HepG2 (cell line): ENCODE results near the gene MTTP. TPM values are rescaled to one million over a fixed set of nuclear protein-coding genes. Genes with fewer than 3 reads are reported as not detected.

Experiments used
- ATAC-seq: fragments of 200-7000 bp; cut with Tn5 transposase; 3 replicates; pipeline ENCODE4 v1.9.1; 2020; ENCODE audit warnings: mild to moderate bottlenecking, moderate library complexity
- BruUV-seq: library from RNA; stranded (reverse); fragments of 400-500 nt; replicated peaks from 2 replicates; lab custom pipeline; 2021; lab: Mats Ljungman, UMichigan
- CTCF ChIA-PET: fragments of 300-600 bp; formaldehyde crosslinking; extraction: SDS; loops from one replicate; lab custom pipeline; 2021; ENCODE audit warnings: low total read pairs, inconsistent platforms, low intra/inter-chr PET ratio; lab: Yijun Ruan, JAX
- POLR2A ChIA-PET: fragments of 350-600 bp; sonication (Branson Sonifier 250); formaldehyde crosslinking; loops from one replicate; lab custom pipeline; 2020; ENCODE audit warnings: antibody characterized with exemption, inconsistent platforms; lab: Yijun Ruan, JAX
- DNase-seq: peaks from one replicate; pipeline ENCODE4 v3.0.0-alpha.2; 2015; ENCODE audit warnings: low spot score
- FAIRE-seq: peaks from 3 replicates; lab custom pipeline; 2011; peaks lifted over from hg19 to GRCh38; lab: Jason Lieb, UNC
- H2AFZ ChIP-seq: one replicate; pipeline ENCODE4 v1.6.1; 2011; ENCODE audit warnings: low read length, inconsistent platforms
- H3K27ac ChIP-seq: fragments of 300-600 bp; 3 replicates; pipeline ENCODE4 v1.8.0; 2011; ENCODE audit warnings: mixed run types, mild to moderate bottlenecking, mixed read lengths, low read length, inconsistent platforms; ENCODE audit not compliant: insufficient read depth; ENCODE audit errors: extremely low read length
- H3K27me3 ChIP-seq, 2 experiments: fragments of 200-600 bp in 1 of 2; 2 replicates in 1 of 2; 3 replicates in 1 of 2; pipeline versions ENCODE4 v1.6.0 to v1.8.0; 2011; ENCODE audit warnings: low read length in 2 of 2, mild to moderate bottlenecking in 2 of 2, moderate library complexity in 2 of 2, inconsistent platforms in 1 of 2; ENCODE audit not compliant: insufficient read depth in 2 of 2, control insufficient read depth in 1 of 2
- H3K36me3 ChIP-seq, 2 experiments: fragments of 200-600 bp in 1 of 2; replicated peaks in 1 of 2; 2 replicates in 1 of 2; 3 replicates in 1 of 2; pipeline versions ENCODE4 v1.5.1 to v1.8.0; 2011; ENCODE audit warnings: low read length in 2 of 2, inconsistent platforms in 1 of 2; ENCODE audit not compliant: insufficient read depth in 2 of 2, control insufficient read depth in 1 of 2
- H3K4me1 ChIP-seq: 2 replicates; pipeline ENCODE4 v1.5.1; 2012; ENCODE audit warnings: low read length, inconsistent platforms; ENCODE audit not compliant: insufficient read depth
- H3K4me2 ChIP-seq: 2 replicates; pipeline ENCODE4 v1.6.0; 2011; ENCODE audit warnings: low read depth, low read length, inconsistent platforms
- H3K4me3 ChIP-seq, 3 experiments: fragments of 200-600 bp in 1 of 3; sonication (generic), shearing (Covaris generic) in 1 of 3; replicated peaks in 1 of 3; 2 replicates each; pipeline ENCODE4 v1.5.1; 2011 to 2016; ENCODE audit warnings: low read length in 3 of 3, inconsistent platforms in 2 of 3, low read depth in 2 of 3, mild to moderate bottlenecking in 2 of 3, control low read depth in 1 of 3, mixed read lengths in 1 of 3; ENCODE audit not compliant: insufficient read depth in 1 of 3
- H3K79me2 ChIP-seq: one replicate; pipeline ENCODE4 v1.6.1; 2011; ENCODE audit warnings: low read length, inconsistent platforms; ENCODE audit not compliant: insufficient read depth
- H3K9ac ChIP-seq: 2 replicates; pipeline ENCODE4 v1.6.0; 2011; ENCODE audit warnings: mild to moderate bottlenecking, low read depth, low read length, inconsistent platforms; ENCODE audit not compliant: insufficient read depth
- H3K9me3 ChIP-seq: 2 replicates; pipeline ENCODE4 v1.5.1; 2012; ENCODE audit warnings: mild to moderate bottlenecking, low read length
- H4K20me1 ChIP-seq: 2 replicates; pipeline ENCODE4 v1.6.0; 2011; ENCODE audit warnings: inconsistent platforms, mild to moderate bottlenecking, low read length, moderate library complexity; ENCODE audit not compliant: insufficient read depth
- AGO2 ChIP-seq: fragments of 200-400 bp; formaldehyde crosslinking; optimal IDR thresholded peaks from 2 replicates; pipeline ENCODE3; 2017; ENCODE audit warnings: mild to moderate bottlenecking, low read depth, low read length, moderate library complexity
- ASH2L ChIP-seq: fragments of 300-600, 200-600 bp; sonication (generic); IDR thresholded peaks from 2 replicates; pipeline ENCODE4 v1.7.0; 2017; ENCODE audit warnings: low read depth, mild to moderate bottlenecking, moderate library complexity, mixed read lengths, low read length; ENCODE audit not compliant: insufficient read length
- ATAD3A ChIP-seq: sonication (generic); formaldehyde crosslinking; IDR thresholded peaks from 2 replicates; pipeline ENCODE4 v1.4.0; 2020; ENCODE audit warnings: missing genetic modification reagents
- ATF6 ChIP-seq: sonication (generic); formaldehyde crosslinking; conservative IDR thresholded peaks from 2 replicates; pipeline ENCODE4 v1.4.0; 2020; ENCODE audit warnings: missing genetic modification reagents
- FOXK2 ChIP-seq: fragments of 450-650 bp; IDR thresholded peaks from 2 replicates; pipeline ENCODE4 v1.6.1; 2016
- HOXA3 ChIP-seq: sonication (generic); formaldehyde crosslinking; IDR thresholded peaks from 2 replicates; pipeline ENCODE4 v1.5.0; 2020; ENCODE audit warnings: missing genetic modification reagents
- PCBP2 ChIP-seq: fragments of 200-400 bp; formaldehyde crosslinking; optimal IDR thresholded peaks from 2 replicates; pipeline ENCODE3; 2018; ENCODE audit warnings: low read length, low read depth; ENCODE audit not compliant: poor library complexity, severe bottlenecking
- POLR2AphosphoS5 ChIP-seq: IDR thresholded peaks from 2 replicates; pipeline ENCODE4 v1.6.1; 2012; ENCODE audit warnings: low read depth, low read length
- ZBTB1 ChIP-seq: sonication (generic); formaldehyde crosslinking; IDR thresholded peaks from 2 replicates; pipeline ENCODE4 v1.4.0; 2020; ENCODE audit warnings: missing genetic modification reagents, borderline replicate concordance
- ZNF124 ChIP-seq: sonication (generic); formaldehyde crosslinking; IDR thresholded peaks from 2 replicates; pipeline ENCODE4 v1.4.0; 2020; ENCODE audit warnings: missing genetic modification reagents
- ZNF615 ChIP-seq: sonication (generic); formaldehyde crosslinking; IDR thresholded peaks from 2 replicates; pipeline ENCODE4 v1.5.0; 2020; ENCODE audit warnings: mild to moderate bottlenecking, missing genetic modification reagents, borderline replicate concordance
- ZNF619 ChIP-seq: sonication (generic); formaldehyde crosslinking; IDR thresholded peaks from 2 replicates; pipeline ENCODE4 v1.4.0; 2020; ENCODE audit warnings: mild to moderate bottlenecking, missing genetic modification reagents
- ZNF660 ChIP-seq: sonication (generic); formaldehyde crosslinking; IDR thresholded peaks from 2 replicates; pipeline ENCODE4 v1.5.1; 2020; ENCODE audit warnings: mild to moderate bottlenecking, low read depth, missing genetic modification reagents, borderline replicate concordance
- ZNF674 ChIP-seq: sonication (generic); formaldehyde crosslinking; IDR thresholded peaks from 2 replicates; pipeline ENCODE4 v1.5.0; 2020; ENCODE audit warnings: low read depth, mild to moderate bottlenecking, missing genetic modification reagents
- ZNF841 ChIP-seq: sonication (generic); formaldehyde crosslinking; IDR thresholded peaks from 2 replicates; pipeline ENCODE4 v1.8.1; 2023; ENCODE audit warnings: missing genetic modification reagents, borderline replicate concordance
- ZNF891 ChIP-seq: sonication (generic); formaldehyde crosslinking; IDR thresholded peaks from 2 replicates; pipeline ENCODE4 v1.5.0; 2020; ENCODE audit warnings: mild to moderate bottlenecking, missing genetic modification reagents
- WGBS: methylation state at CpG from one replicate; pipeline ENCODE4 v1.1.6; 2017; ENCODE audit warnings: low lambda C conversion rate; 5-methylcytosine and 5-hydroxymethylcytosine counted together
- in situ Hi-C: cut with HindIII; loops from 2 replicates; pipeline ENCODE4 v1.10.0; 2017; ENCODE audit warnings: low pct_unique_long_range_greater_than_20kb; ENCODE audit not compliant: extremely low pct_ligation_motif_present
- intact Hi-C: fragments of 100-400 bp; cut with micrococcal nuclease; formaldehyde crosslinking; loops from one replicate; pipeline ENCODE4 v1.10.0; 2022; ENCODE audit not compliant: unreplicated experiment
- polyA plus RNA-seq, 8 experiments: library from polyadenylated mRNA; depleted of rRNA in 3 of 8; stranded (reverse) in 7 of 8; unstranded in 1 of 8; fragments of >200 nt; fragmentation: Illumina TruSeq in 4 of 8; extraction: Trizol in 4 of 8; gene quantifications; 2 replicates each; pipeline versions ENCODE4 v1.2.1 to v1.2.3, GENCODE V29; 2011 to 2016; ENCODE audit warnings: low read depth in 4 of 8, missing spikeins in 1 of 8, mixed read lengths in 1 of 8; ENCODE audit not compliant: insufficient read depth in 1 of 8
- total RNA-seq, 5 experiments: library from RNA; depleted of rRNA; stranded (reverse); fragments of >200 nt; fragmentation: Illumina TruSeq; extraction: Trizol; gene quantifications; 2 replicates each; pipeline ENCODE4 v1.2.3, GENCODE V29; 2016; ENCODE audit warnings: low read depth in 1 of 5
- TF ChIP-seq, protein P1 (sequence below): sonication (generic); formaldehyde crosslinking; conservative IDR thresholded peaks from 2 replicates; pipeline ENCODE4 v1.8.0; 2022; ENCODE audit warnings: mild to moderate bottlenecking, moderate library complexity, missing genetic modification reagents
- TF ChIP-seq, protein P2 (sequence below): sonication (generic); formaldehyde crosslinking; IDR thresholded peaks from 2 replicates; pipeline ENCODE4 v1.4.0; 2020; ENCODE audit warnings: missing genetic modification reagents; ENCODE audit errors: not compliant biosample characterization

The MTTP gene
- total and polyA plus RNA-seq, 2 of the 13 experiments (the other 11 are each of a cell fraction or from before 2014, with no cell fraction given) = 84.7 to 102 TPM

- no peak overlapping the region for H2AFZ ChIP-seq
- ATAC-seq = no peak
- FAIRE-seq = no peak
- H3K79me2 ChIP-seq = no peaks in the 10 kb centered on the region
- BruUV-seq = no TSS peak
- H3K36me3 ChIP-seq = peaks cover 7 to 66% of the 10 kb centered on the region in 2 experiments
- CTCF ChIA-PET = no interaction called here
- no peak overlapping the region for H3K9ac ChIP-seq
- in situ Hi-C loops = no loop called here
- no peaks in the 10 kb centered on the region; a peak in 1 of 5 replicates for H3K27me3 ChIP-seq
- intact Hi-C loops = no loop called here
- no peak for TF ChIP-seq PCBP2
- no peak for TF ChIP-seq ZNF891
- no peak for TF ChIP-seq ZNF660 (CRISPR knock-in tag)
- TF ChIP-seq POLR2AphosphoS5 = no peak
- no peak for TF ChIP-seq ASH2L
- TF ChIP-seq, protein P1, sequence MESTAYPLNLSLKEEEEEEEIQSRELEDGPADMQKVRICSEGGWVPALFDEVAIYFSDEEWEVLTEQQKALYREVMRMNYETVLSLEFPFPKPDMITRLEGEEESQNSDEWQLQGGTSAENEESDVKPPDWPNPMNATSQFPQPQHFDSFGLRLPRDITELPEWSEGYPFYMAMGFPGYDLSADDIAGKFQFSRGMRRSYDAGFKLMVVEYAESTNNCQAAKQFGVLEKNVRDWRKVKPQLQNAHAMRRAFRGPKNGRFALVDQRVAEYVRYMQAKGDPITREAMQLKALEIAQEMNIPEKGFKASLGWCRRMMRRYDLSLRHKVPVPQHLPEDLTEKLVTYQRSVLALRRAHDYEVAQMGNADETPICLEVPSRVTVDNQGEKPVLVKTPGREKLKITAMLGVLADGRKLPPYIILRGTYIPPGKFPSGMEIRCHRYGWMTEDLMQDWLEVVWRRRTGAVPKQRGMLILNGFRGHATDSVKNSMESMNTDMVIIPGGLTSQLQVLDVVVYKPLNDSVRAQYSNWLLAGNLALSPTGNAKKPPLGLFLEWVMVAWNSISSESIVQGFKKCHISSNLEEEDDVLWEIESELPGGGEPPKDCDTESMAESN (CRISPR knock-in tag) = no peak
- no peak for TF ChIP-seq ZBTB1
- no peak for TF ChIP-seq HOXA3 (CRISPR knock-in tag)
- no peak for TF ChIP-seq AGO2
- TF ChIP-seq ZNF841 (CRISPR knock-in tag) = no peak
- no peak for TF ChIP-seq ATAD3A (CRISPR knock-in tag)
- no peak for TF ChIP-seq ZNF619
- TF ChIP-seq, protein P2, sequence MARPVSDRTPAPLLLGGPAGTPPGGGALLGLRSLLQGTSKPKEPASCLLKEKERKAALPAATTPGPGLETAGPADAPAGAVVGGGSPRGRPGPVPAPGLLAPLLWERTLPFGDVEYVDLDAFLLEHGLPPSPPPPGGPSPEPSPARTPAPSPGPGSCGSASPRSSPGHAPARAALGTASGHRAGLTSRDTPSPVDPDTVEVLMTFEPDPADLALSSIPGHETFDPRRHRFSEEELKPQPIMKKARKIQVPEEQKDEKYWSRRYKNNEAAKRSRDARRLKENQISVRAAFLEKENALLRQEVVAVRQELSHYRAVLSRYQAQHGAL = no peak
- TF ChIP-seq FOXK2 = no peak
- no peak for TF ChIP-seq ZNF615
- TF ChIP-seq ZNF674 = no peak
- no peak for TF ChIP-seq ZNF124
- no peak for TF ChIP-seq ATF6 (CRISPR knock-in tag)
- H3K4me2 ChIP-seq = no peak overlapping the region
- H3K27ac ChIP-seq = no peak overlapping the region
- no peaks in the 10 kb centered on the region for H4K20me1 ChIP-seq
- POLR2A ChIA-PET = no interaction called here
- H3K4me3 ChIP-seq = no peak overlapping the region
- WGBS = 71% methylated on average over 2 of the region's 2 CpGs
- no peaks in the 10 kb centered on the region for H3K4me1 ChIP-seq
- no peaks in the 10 kb centered on the region for H3K9me3 ChIP-seq
- no peak for DNase-seq
Observed at GRCh38 chr4:99586322-99586721, 11.7 kb downstream of the MTTP start.
